Keratinocyte (primary cell): Measurements from ENCODE around the gene ATM. TPM values are rescaled to one million over a fixed set of nuclear protein-coding genes. Genes with fewer than 3 reads are reported as not detected.
A peak's percentile ranks its signal among the peaks of the same experiment; 100 is the strongest.

ENCODE experiments used
- DNase-seq: peaks from one replicate; pipeline ENCODE4 v3.0.0-alpha.2; 2011; ENCODE audit warnings: low read depth, missing footprints, low spot score
- FAIRE-seq: peaks from 2 replicates; lab custom pipeline; 2011; peaks lifted over from hg19 to GRCh38; lab: Jason Lieb, UNC
- H2AFZ ChIP-seq: 2 replicates; pipeline ENCODE4 v1.6.0; 2012; ENCODE audit warnings: low read length, control low read depth, inconsistent platforms; ENCODE audit not compliant: control insufficient read depth
- H3K27ac ChIP-seq: 2 replicates; pipeline ENCODE4 v1.5.1; 2011; ENCODE audit warnings: low read length; ENCODE audit not compliant: control insufficient read depth, insufficient read depth
- H3K27me3 ChIP-seq: 3 replicates; pipeline ENCODE4 v1.6.0; 2011; ENCODE audit warnings: low read length; ENCODE audit not compliant: control insufficient read depth, insufficient read depth; ENCODE audit errors: extremely low read depth
- H3K36me3 ChIP-seq, 2 experiments: 2 replicates in 1 of 2; 3 replicates in 1 of 2; pipeline ENCODE4 v1.5.1; 2011; ENCODE audit warnings: low read length in 2 of 2, mild to moderate bottlenecking in 1 of 2; ENCODE audit not compliant: control insufficient read depth in 2 of 2, insufficient read depth in 2 of 2; ENCODE audit errors: extremely low read depth in 1 of 2
- H3K4me1 ChIP-seq: 3 replicates; pipeline ENCODE4 v1.5.1; 2011; ENCODE audit warnings: low read length; ENCODE audit not compliant: control insufficient read depth, insufficient read depth; ENCODE audit errors: extremely low read depth
- H3K4me2 ChIP-seq: 3 replicates; pipeline ENCODE4 v1.6.0; 2011; ENCODE audit warnings: low read depth, low read length; ENCODE audit not compliant: control insufficient read depth, insufficient read depth; ENCODE audit errors: extremely low read depth
- H3K4me3 ChIP-seq, 3 experiments: fragments of 200-600 bp in 1 of 3; sonication (generic) in 1 of 3; 2 replicates in 2 of 3; 3 replicates in 1 of 3; pipeline ENCODE4 v1.5.1; 2011 to 2016; ENCODE audit warnings: low read length in 3 of 3, mild to moderate bottlenecking in 3 of 3, control low read depth in 2 of 3, inconsistent platforms in 1 of 3, low read depth in 1 of 3, mixed read lengths in 1 of 3, mixed run types in 1 of 3, moderate library complexity in 1 of 3; ENCODE audit not compliant: control insufficient read depth in 2 of 3, insufficient read depth in 2 of 3; ENCODE audit errors: extremely low read depth in 1 of 3
- H3K79me2 ChIP-seq: 2 replicates; pipeline ENCODE4 v1.6.0; 2012; ENCODE audit warnings: low read length; ENCODE audit not compliant: control insufficient read depth, insufficient read depth
- H3K9ac ChIP-seq: 3 replicates; pipeline ENCODE4 v1.6.0; 2011; ENCODE audit warnings: low read length; ENCODE audit not compliant: control insufficient read depth, insufficient read depth; ENCODE audit errors: extremely low read depth
- H3K9me1 ChIP-seq: 3 replicates; pipeline ENCODE4 v1.6.0; 2011; ENCODE audit warnings: low read length; ENCODE audit not compliant: control insufficient read depth, insufficient read depth; ENCODE audit errors: extremely low read depth
- H3K9me3 ChIP-seq: 2 replicates; pipeline ENCODE4 v1.5.1; 2012; ENCODE audit warnings: low read depth, low read length; ENCODE audit not compliant: control insufficient read depth
- H4K20me1 ChIP-seq: 3 replicates; pipeline ENCODE4 v1.6.0; 2011; ENCODE audit warnings: low read length; ENCODE audit not compliant: control insufficient read depth, insufficient read depth; ENCODE audit errors: extremely low read depth
- EZH2 ChIP-seq: IDR thresholded peaks from one replicate; pipeline ENCODE4 v1.6.1; 2012; ENCODE audit warnings: inconsistent platforms, mild to moderate bottlenecking, low read length, moderate library complexity
- dilution Hi-C: fragments of 300-500 bp; cut with MboI; formaldehyde crosslinking; loops from one replicate; pipeline ENCODE4 v1.7.0; 2020; ENCODE audit warnings: low sequenced_read_pairs; ENCODE audit not compliant: extremely low pct_ligation_motif_present
- polyA plus RNA-seq, 5 experiments: library from polyadenylated mRNA; depleted of rRNA in 3 of 5; stranded (reverse) in 3 of 5; stranded (forward) in 1 of 5; unstranded in 1 of 5; fragments of >200 nt; gene quantifications; 1 replicate in 1 of 5; 2 replicates in 3 of 5; 3 replicates in 1 of 5; pipeline versions ENCODE4 v1.2.1 to v1.2.3, GENCODE V29; 2011 to 2012; ENCODE audit warnings: missing spikeins in 2 of 5, low read depth in 1 of 5, low replicate concordance in 1 of 5
- TF ChIP-seq, protein P1 (sequence below), 3 experiments: IDR thresholded peaks in 1 of 3; conservative IDR thresholded peaks in 1 of 3; optimal IDR thresholded peaks in 1 of 3; 2 replicates in 2 of 3; 3 replicates in 1 of 3; pipeline versions ENCODE3 to v1.5.1; 2011; ENCODE audit warnings: low read length in 3 of 3, mild to moderate bottlenecking in 3 of 3, moderate library complexity in 2 of 3, control low read depth in 1 of 3, inconsistent platforms in 1 of 3; ENCODE audit not compliant: insufficient read depth in 2 of 3; ENCODE audit errors: extremely low read depth in 1 of 3

The ATM gene
- polyA plus RNA-seq, 1 donor (not counting 4 experiments of a cell fraction or from before 2014, with no cell fraction given), result 28.5 TPM

DNA sequence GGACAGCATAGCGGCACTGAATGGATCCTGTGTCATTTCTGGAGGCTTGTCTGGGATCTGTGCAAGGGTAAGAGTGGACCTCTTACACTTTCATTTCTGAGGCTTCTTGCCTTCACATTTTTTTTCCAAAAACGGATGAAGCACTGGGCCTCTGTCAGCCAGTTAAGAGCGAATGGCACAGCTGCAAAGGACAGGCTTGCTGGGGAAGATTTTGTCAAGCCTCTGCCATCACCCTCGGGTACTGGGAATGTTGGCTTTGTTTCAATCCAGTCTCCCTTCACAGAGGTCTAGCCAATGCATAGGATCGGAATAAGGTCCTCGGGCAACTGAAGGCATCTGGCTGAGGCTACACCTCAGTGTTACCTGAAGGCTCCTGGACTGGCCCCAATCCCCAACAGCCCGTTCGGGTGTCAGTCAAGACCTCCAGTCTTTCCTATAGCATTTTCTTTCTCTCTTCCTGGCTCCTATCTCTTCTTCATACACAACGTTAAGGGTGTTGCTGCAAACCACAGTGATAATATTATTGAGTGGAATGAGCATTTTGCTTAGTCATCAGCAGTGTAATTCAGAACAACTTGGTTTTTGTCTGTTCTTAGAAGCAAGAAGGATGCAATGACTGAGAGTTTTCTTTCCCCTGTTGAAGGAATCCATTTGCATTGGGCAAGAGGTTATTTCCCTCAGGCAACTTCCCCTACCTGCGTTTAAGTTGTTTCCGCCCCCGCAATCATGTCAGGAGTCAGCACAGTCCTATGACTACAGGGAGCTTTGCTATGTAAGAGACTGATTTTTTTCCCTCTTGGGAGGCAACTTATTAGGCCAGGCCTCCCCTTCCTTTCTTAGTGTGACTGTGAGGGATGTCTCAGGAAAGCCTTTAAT, 23.2 kb upstream of the ATM start:
- Histone ChIP-seq H3K9me3 (no peaks in the 10 kb centered on the region), H3K36me3 (peaks cover 0 to 5% of the 10 kb centered on the region in 2 experiments), H3K9me1 (no peaks in the 10 kb centered on the region), H3K4me1 (peaks cover 23% of the 10 kb centered on the region), H3K27me3 (no peaks in the 10 kb centered on the region), H4K20me1 (no peaks in the 10 kb centered on the region), H3K79me2 (peaks cover 19% of the 10 kb centered on the region), H3K4me2 (peak overlapping the region; percentile 39), H2AFZ (no peak overlapping the region), H3K4me3 (peak overlapping the region in 1 of 3 experiments; percentile 0), H3K27ac (peak overlapping the region; percentile 67), H3K9ac (no peak overlapping the region)
- TF ChIP-seq, protein P1, sequence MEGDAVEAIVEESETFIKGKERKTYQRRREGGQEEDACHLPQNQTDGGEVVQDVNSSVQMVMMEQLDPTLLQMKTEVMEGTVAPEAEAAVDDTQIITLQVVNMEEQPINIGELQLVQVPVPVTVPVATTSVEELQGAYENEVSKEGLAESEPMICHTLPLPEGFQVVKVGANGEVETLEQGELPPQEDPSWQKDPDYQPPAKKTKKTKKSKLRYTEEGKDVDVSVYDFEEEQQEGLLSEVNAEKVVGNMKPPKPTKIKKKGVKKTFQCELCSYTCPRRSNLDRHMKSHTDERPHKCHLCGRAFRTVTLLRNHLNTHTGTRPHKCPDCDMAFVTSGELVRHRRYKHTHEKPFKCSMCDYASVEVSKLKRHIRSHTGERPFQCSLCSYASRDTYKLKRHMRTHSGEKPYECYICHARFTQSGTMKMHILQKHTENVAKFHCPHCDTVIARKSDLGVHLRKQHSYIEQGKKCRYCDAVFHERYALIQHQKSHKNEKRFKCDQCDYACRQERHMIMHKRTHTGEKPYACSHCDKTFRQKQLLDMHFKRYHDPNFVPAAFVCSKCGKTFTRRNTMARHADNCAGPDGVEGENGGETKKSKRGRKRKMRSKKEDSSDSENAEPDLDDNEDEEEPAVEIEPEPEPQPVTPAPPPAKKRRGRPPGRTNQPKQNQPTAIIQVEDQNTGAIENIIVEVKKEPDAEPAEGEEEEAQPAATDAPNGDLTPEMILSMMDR (optimal IDR thresholded peaks at IDR 0.05 in 1 of 3, IDR thresholded peaks at IDR 0.05 in 1 of 3, conservative IDR thresholded peaks at IDR 0.05 in 1 of 3; ENCODE audit: extremely low read depth in 1 of 3, insufficient read depth in 2 of 3, low read length in 3 of 3), result no peak
- TF ChIP-seq EZH2, result no peak
- dilution Hi-C loops, result no loop called here
- FAIRE-seq (peak; percentile 94), DNase-seq (peak; percentile 70)

DNA sequence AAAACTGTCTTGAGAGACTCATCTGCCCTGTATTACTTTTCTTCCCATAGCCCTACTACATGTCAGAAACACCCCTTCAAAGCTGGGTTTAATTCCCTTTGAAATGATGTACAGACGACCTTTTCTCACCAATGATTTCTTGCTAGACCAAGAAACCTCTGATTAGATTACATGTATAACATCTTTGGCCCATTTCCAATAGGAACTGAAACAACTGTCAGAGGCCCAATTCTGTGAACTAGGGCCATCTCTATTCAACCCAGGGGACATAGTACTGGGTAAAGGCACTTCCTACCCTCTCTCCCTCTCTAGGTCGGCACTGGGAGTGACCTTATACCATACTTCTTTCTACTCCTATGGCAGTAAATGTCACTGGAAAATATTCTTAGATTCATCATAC, 19.8 kb upstream of the ATM start:
- no peak overlapping the region for H3K27ac ChIP-seq
- no peak overlapping the region for H2AFZ ChIP-seq
- H3K9ac ChIP-seq, result no peak overlapping the region
- H3K9me1 ChIP-seq, result no peaks in the 10 kb centered on the region
- no peaks in the 10 kb centered on the region for H3K27me3 ChIP-seq
- H3K4me2 ChIP-seq, result no peak overlapping the region
- TF ChIP-seq EZH2, result no peak
- TF ChIP-seq, protein P1 (optimal IDR thresholded peaks at IDR 0.05 in 1 of 3, IDR thresholded peaks at IDR 0.05 in 1 of 3, conservative IDR thresholded peaks at IDR 0.05 in 1 of 3; ENCODE audit: extremely low read depth in 1 of 3, insufficient read depth in 2 of 3, low read length in 3 of 3), result no peak
- H3K4me1 ChIP-seq, result peaks cover 23% of the 10 kb centered on the region
- peaks cover 12 to 16% of the 10 kb centered on the region in 2 experiments for H3K36me3 ChIP-seq
- FAIRE-seq (no peak), DNase-seq (no peak)
- H3K4me3 ChIP-seq, result no peak overlapping the region
- no peaks in the 10 kb centered on the region for H4K20me1 ChIP-seq
- peaks cover 9% of the 10 kb centered on the region for H3K9me3 ChIP-seq
- peaks cover 32% of the 10 kb centered on the region for H3K79me2 ChIP-seq
- dilution Hi-C loops, result no loop called here
